Measurements from ENCODE around the gene RPS16. TPM values are rescaled to one million over a fixed set of nuclear protein-coding genes. Genes with fewer than 3 reads are reported as not detected.

Gene RPS16
- total and polyA plus RNA-seq, 2 of the 13 experiments (the other 11 are each of a cell fraction or from before 2014, with no cell fraction given): 488 to 2,583 TPM

DNA sequence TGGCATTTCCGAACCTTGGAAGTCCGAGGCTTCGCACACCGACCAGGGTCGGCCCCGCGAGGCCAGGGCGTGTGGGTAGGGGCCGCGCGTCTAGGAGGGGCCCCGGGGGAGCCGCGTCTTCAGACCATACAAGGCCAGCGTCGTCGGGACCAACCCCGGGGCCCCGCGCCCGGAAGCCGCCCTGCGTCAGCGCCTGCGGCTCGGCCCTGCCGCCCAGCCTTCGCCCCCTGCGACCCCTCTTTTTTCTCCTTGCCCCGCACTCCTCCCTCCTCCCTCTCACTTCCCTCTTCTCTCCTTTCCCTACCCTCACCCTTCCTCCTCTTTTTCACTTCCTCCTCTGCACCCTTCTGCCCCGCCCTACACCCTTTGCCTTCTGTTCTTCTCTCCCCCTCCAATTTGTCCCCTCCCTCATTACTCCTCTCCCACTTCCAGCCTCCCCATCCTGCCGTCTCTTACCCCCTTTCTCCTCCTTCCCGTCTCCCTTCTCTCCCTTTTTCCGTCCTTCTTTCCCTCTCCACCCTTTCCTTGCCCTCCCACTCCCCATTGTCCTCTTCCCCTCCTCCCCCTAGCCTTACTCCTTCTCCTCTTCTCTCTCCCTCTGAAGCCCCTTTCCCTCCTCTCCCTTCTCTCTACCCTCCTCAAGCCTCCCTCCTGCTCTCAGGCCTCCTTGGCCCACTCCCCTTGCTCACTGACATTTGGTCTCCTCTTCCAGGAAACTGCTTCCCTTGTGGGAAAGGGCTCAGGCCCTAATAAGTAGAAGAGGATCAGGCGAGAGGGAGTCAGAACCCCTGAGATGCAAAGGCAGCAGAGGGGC lies 25.5 kb downstream of the RPS16 start (continued):
- no peak for TF ChIP-seq ZBTB10 (CRISPR knock-in tag; IDR thresholded peaks at IDR 0.05; ENCODE audit: borderline replicate concordance)
- TF ChIP-seq ZNF20 (CRISPR knock-in tag; IDR thresholded peaks at IDR 0.05): no peak
- no peak for TF ChIP-seq TCF7 (IDR thresholded peaks at IDR 0.05; ENCODE audit: low read depth)
- peak; percentile 20; the same call in 1 of the 2 replicates for TF ChIP-seq THAP11 (CRISPR knock-in tag; IDR thresholded peaks at IDR 0.05)
- TF ChIP-seq ZMYM4 (CRISPR knock-in tag; IDR thresholded peaks at IDR 0.05): no peak
- TF ChIP-seq ZNF761 (CRISPR knock-in tag; conservative IDR thresholded peaks at IDR 0.05): peak; percentile 67; the same call in 1 of the 2 replicates
- TF ChIP-seq ZNF850 (CRISPR knock-in tag; conservative IDR thresholded peaks at IDR 0.05): no peak
- no peak for TF ChIP-seq RXRA (CRISPR knock-in tag; IDR thresholded peaks at IDR 0.05)
- no peak; the same call in 1 of the 2 replicates for TF ChIP-seq ZFY (CRISPR knock-in tag; IDR thresholded peaks at IDR 0.05)
- TF ChIP-seq ZNF430 (CRISPR knock-in tag; IDR thresholded peaks at IDR 0.05): no peak
- TF ChIP-seq, protein P1, sequence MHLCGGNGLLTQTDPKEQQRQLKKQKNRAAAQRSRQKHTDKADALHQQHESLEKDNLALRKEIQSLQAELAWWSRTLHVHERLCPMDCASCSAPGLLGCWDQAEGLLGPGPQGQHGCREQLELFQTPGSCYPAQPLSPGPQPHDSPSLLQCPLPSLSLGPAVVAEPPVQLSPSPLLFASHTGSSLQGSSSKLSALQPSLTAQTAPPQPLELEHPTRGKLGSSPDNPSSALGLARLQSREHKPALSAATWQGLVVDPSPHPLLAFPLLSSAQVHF (CRISPR knock-in tag; IDR thresholded peaks at IDR 0.05): no peak
- TF ChIP-seq TBL1XR1 (IDR thresholded peaks at IDR 0.05; ENCODE audit: borderline replicate concordance, low read length, partially characterized antibody): no peak
- TF ChIP-seq ZBTB20 (CRISPR knock-in tag; IDR thresholded peaks at IDR 0.05; ENCODE audit: borderline replicate concordance, low read depth): no peak
- no peak for TF ChIP-seq DBP (CRISPR knock-in tag; IDR thresholded peaks at IDR 0.05; ENCODE audit: not compliant biosample characterization)
- TF ChIP-seq THAP9 (CRISPR knock-in tag; IDR thresholded peaks at IDR 0.05; ENCODE audit: borderline replicate concordance): no peak
- TF ChIP-seq, protein P2, sequence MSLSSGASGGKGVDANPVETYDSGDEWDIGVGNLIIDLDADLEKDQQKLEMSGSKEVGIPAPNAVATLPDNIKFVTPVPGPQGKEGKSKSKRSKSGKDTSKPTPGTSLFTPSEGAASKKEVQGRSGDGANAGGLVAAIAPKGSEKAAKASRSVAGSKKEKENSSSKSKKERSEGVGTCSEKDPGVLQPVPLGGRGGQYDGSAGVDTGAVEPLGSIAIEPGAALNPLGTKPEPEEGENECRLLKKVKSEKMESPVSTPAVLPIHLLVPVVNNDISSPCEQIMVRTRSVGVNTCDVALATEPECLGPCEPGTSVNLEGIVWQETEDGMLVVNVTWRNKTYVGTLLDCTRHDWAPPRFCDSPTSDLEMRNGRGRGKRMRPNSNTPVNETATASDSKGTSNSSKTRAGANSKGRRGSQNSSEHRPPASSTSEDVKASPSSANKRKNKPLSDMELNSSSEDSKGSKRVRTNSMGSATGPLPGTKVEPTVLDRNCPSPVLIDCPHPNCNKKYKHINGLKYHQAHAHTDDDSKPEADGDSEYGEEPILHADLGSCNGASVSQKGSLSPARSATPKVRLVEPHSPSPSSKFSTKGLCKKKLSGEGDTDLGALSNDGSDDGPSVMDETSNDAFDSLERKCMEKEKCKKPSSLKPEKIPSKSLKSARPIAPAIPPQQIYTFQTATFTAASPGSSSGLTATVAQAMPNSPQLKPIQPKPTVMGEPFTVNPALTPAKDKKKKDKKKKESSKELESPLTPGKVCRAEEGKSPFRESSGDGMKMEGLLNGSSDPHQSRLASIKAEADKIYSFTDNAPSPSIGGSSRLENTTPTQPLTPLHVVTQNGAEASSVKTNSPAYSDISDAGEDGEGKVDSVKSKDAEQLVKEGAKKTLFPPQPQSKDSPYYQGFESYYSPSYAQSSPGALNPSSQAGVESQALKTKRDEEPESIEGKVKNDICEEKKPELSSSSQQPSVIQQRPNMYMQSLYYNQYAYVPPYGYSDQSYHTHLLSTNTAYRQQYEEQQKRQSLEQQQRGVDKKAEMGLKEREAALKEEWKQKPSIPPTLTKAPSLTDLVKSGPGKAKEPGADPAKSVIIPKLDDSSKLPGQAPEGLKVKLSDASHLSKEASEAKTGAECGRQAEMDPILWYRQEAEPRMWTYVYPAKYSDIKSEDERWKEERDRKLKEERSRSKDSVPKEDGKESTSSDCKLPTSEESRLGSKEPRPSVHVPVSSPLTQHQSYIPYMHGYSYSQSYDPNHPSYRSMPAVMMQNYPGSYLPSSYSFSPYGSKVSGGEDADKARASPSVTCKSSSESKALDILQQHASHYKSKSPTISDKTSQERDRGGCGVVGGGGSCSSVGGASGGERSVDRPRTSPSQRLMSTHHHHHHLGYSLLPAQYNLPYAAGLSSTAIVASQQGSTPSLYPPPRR (CRISPR knock-in tag; IDR thresholded peaks at IDR 0.05; ENCODE audit: borderline replicate concordance): peak; percentile 57

Measured in HepG2 (cell line).